PC-3 (cell line): ENCODE measurements around the gene SYCE1. TPM values are rescaled to one million over a fixed set of nuclear protein-coding genes. Genes with fewer than 3 reads are reported as not detected.

Experiments
- ATAC-seq: fragments of 200-7000 bp; cut with Tn5 transposase; 2 replicates; pipeline ENCODE4 v1.9.1; 2020; ENCODE audit warnings: mild to moderate bottlenecking, moderate library complexity
- BruUV-seq: library from RNA; stranded (reverse); fragments of 400-500 nt; replicated peaks from 2 replicates; lab custom pipeline; 2021; lab: Mats Ljungman, UMichigan
- CTCF ChIA-PET: fragments of 300-600 bp; sonication (Branson Sonifier 250); formaldehyde crosslinking; loops from one replicate; lab custom pipeline; 2022; ENCODE audit warnings: antibody characterized with exemption; lab: Charles Lee
- POLR2A ChIA-PET: fragments of 300-600 bp; sonication (Branson Sonifier 250); formaldehyde crosslinking; loops from one replicate; lab custom pipeline; 2022; ENCODE audit warnings: antibody characterized with exemption; ENCODE audit not compliant: unreplicated experiment; lab: Charles Lee
- DNase-seq: peaks from one replicate; pipeline ENCODE4 v3.0.0-alpha.2; 2015
- H2AFZ ChIP-seq: fragments of 300-600 bp; sonication (generic); 2 replicates; pipeline ENCODE4 v1.6.0; 2016; ENCODE audit warnings: antibody characterized with exemption, low read length
- H3F3A ChIP-seq: fragments of 300-600 bp; sonication (generic); one replicate; pipeline ENCODE4 v1.6.0; 2017; ENCODE audit warnings: antibody characterized with exemption, low read length, control low read depth, mild to moderate bottlenecking; ENCODE audit not compliant: unreplicated experiment
- H3K27ac ChIP-seq: fragments of 300-600 bp; sonication (generic); 2 replicates; pipeline ENCODE4 v1.5.1; 2016; ENCODE audit warnings: mild to moderate bottlenecking, low read length
- H3K27me3 ChIP-seq: fragments of 300-600 bp; sonication (generic); 2 replicates; pipeline ENCODE4 v1.6.1; 2016; ENCODE audit warnings: low read length, mixed read lengths
- H3K36me3 ChIP-seq: fragments of 300-600 bp; sonication (generic); 2 replicates; pipeline ENCODE4 v1.6.1; 2016; ENCODE audit warnings: low read depth, mixed run types, low read length, mixed read lengths
- H3K4me1 ChIP-seq: fragments of 300-600 bp; sonication (generic); 2 replicates; pipeline ENCODE4 v1.5.1; 2016; ENCODE audit warnings: low read length; ENCODE audit not compliant: insufficient read depth
- H3K4me2 ChIP-seq: fragments of 300-600 bp; sonication (generic); 2 replicates; pipeline ENCODE4 v1.6.0; 2016; ENCODE audit warnings: low read length
- H3K4me3 ChIP-seq: fragments of 300-600 bp; sonication (generic); 2 replicates; pipeline ENCODE4 v1.5.1; 2016; ENCODE audit warnings: mild to moderate bottlenecking, low read length, mixed read lengths
- H3K79me2 ChIP-seq: fragments of 300-600 bp; sonication (generic); 2 replicates; pipeline ENCODE4 v1.6.1; 2017; ENCODE audit warnings: low read length, mixed read lengths
- H3K9ac ChIP-seq: fragments of 300-600 bp; sonication (generic); 2 replicates; pipeline ENCODE4 v1.6.0; 2016; ENCODE audit warnings: mild to moderate bottlenecking, low read length
- H3K9me2 ChIP-seq: fragments of 300-600 bp; sonication (generic); replicated peaks from 2 replicates; pipeline ENCODE4 v1.6.1; 2016; ENCODE audit warnings: mixed run types, low read length, mixed read lengths
- H3K9me3 ChIP-seq: fragments of 300-600 bp; sonication (generic); 2 replicates; pipeline ENCODE4 v1.6.1; 2016; ENCODE audit warnings: low read length, mixed read lengths
- H4K20me1 ChIP-seq: fragments of 300-600 bp; sonication (generic); 2 replicates; pipeline ENCODE4 v1.6.1; 2016; ENCODE audit warnings: low read length, mixed read lengths
- EZH2 ChIP-seq: fragments of 300-600 bp; sonication (generic); IDR thresholded peaks from one replicate; pipeline ENCODE4 v1.6.1; 2017; ENCODE audit warnings: antibody characterized with exemption, mild to moderate bottlenecking, low read length; ENCODE audit not compliant: unreplicated experiment
- EZH2phosphoT487 ChIP-seq: fragments of 300-600 bp; sonication (generic); IDR thresholded peaks from 2 replicates; pipeline ENCODE4 v1.6.1; 2018; ENCODE audit warnings: mild to moderate bottlenecking, antibody characterized with exemption, low read length, borderline replicate concordance
- intact Hi-C: fragments of 100-400 bp; cut with micrococcal nuclease; formaldehyde crosslinking; loops from 2 replicates; pipeline ENCODE4 v1.9.0; 2023
- total RNA-seq: library from RNA; depleted of rRNA; stranded (reverse); fragments of >200 nt; gene quantifications from 2 replicates; pipeline ENCODE4 v1.2.3, GENCODE V29; 2014
- TF ChIP-seq, protein P1 (sequence below): fragments of 300-600 bp; sonication (generic); conservative IDR thresholded peaks from 2 replicates; pipeline ENCODE4 v1.5.1; 2017; ENCODE audit warnings: antibody characterized with exemption, low read depth, mild to moderate bottlenecking, low read length

Gene SYCE1
- total RNA-seq, 1 experiment from 2014 or later, result not detected

DNA sequence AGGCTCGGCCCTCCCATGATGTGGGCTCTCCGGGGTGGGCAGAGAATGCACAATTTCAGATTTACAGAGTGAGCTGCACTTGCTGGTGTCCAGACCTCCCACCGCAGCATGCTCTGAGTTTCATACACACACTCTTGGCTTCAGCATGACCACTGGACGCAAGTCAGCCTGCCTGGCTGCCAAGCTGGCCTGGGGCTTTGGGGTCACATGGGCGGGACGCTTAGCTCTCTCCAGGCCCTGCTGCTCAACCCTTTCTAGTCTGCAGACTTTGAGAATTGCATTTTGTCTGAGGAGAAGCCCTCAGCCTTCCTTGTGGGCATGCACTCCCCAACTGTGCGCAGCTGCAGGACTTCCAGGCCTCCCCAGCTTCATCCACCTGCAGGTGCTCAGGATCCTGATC, 32.5 kb downstream of the SYCE1 start:
- H3K79me2 ChIP-seq, result no peaks in the 10 kb centered on the region
- CTCF ChIA-PET, result no interaction called here
- H3K27me3 ChIP-seq, result no peaks in the 10 kb centered on the region; the same call in 1 of the 2 replicates
- no peaks in the 10 kb centered on the region for H3F3A ChIP-seq
- POLR2A ChIA-PET, result no interaction called here
- no TSS peak for BruUV-seq
- no peak overlapping the region for H3K4me3 ChIP-seq
- no peak overlapping the region for H3K4me2 ChIP-seq
- H3K9ac ChIP-seq, result no peak overlapping the region
- no peaks in the 10 kb centered on the region for H3K9me2 ChIP-seq
- ATAC-seq, result no peak
- no peaks in the 10 kb centered on the region for H3K36me3 ChIP-seq
- H2AFZ ChIP-seq, result no peak overlapping the region
- no peaks in the 10 kb centered on the region for H4K20me1 ChIP-seq
- intact Hi-C loops, result no loop called here
- no peak overlapping the region for H3K27ac ChIP-seq
- no peak for DNase-seq
- H3K9me3 ChIP-seq, result no peaks in the 10 kb centered on the region
- TF ChIP-seq EZH2 (no peak), EZH2phosphoT487 (no peak)
- TF ChIP-seq, protein P1, sequence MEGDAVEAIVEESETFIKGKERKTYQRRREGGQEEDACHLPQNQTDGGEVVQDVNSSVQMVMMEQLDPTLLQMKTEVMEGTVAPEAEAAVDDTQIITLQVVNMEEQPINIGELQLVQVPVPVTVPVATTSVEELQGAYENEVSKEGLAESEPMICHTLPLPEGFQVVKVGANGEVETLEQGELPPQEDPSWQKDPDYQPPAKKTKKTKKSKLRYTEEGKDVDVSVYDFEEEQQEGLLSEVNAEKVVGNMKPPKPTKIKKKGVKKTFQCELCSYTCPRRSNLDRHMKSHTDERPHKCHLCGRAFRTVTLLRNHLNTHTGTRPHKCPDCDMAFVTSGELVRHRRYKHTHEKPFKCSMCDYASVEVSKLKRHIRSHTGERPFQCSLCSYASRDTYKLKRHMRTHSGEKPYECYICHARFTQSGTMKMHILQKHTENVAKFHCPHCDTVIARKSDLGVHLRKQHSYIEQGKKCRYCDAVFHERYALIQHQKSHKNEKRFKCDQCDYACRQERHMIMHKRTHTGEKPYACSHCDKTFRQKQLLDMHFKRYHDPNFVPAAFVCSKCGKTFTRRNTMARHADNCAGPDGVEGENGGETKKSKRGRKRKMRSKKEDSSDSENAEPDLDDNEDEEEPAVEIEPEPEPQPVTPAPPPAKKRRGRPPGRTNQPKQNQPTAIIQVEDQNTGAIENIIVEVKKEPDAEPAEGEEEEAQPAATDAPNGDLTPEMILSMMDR, result no peak
- peaks cover 9% of the 10 kb centered on the region; the same call in 1 of the 2 replicates for H3K4me1 ChIP-seq

DNA sequence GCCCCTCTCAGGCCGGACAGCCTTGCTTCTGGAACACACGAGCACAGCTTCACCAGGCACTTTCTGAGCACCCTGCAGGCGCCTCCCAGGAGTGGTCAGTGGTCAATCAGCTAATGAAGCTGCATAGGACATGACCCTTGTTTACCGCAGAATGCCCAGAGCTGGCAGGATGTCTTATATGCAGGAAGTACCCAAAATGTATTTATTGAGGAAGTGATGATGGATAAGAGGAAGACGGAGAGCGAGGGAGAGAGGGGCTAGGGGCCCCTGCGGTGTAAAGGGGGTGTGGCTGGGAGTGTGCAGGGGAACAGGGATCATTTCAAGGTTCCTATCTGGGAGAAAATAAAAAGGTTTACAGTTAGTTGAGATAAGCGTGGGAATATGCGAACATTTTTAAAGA, 34.9 kb downstream of the SYCE1 start:
- Histone ChIP-seq H3K4me1 (peaks cover 13% of the 10 kb centered on the region; the same call in 1 of the 2 replicates), H3K27me3 (no peaks in the 10 kb centered on the region; the same call in 1 of the 2 replicates), H3K36me3 (no peaks in the 10 kb centered on the region), H3K9ac (no peak overlapping the region), H3K27ac (no peak overlapping the region), H2AFZ (no peak overlapping the region), H3K9me3 (no peaks in the 10 kb centered on the region), H3F3A (no peaks in the 10 kb centered on the region), H3K4me3 (no peak overlapping the region), H3K79me2 (no peaks in the 10 kb centered on the region), H3K4me2 (no peak overlapping the region), H4K20me1 (no peaks in the 10 kb centered on the region), H3K9me2 (no peaks in the 10 kb centered on the region)
- TF ChIP-seq EZH2phosphoT487 (no peak), EZH2 (no peak)
- TF ChIP-seq, protein P1, result no peak
- POLR2A ChIA-PET, result no interaction called here
- no peak for DNase-seq
- intact Hi-C loops, result no loop called here
- no TSS peak for BruUV-seq
- CTCF ChIA-PET, result no interaction called here
- ATAC-seq, result no peak

DNA sequence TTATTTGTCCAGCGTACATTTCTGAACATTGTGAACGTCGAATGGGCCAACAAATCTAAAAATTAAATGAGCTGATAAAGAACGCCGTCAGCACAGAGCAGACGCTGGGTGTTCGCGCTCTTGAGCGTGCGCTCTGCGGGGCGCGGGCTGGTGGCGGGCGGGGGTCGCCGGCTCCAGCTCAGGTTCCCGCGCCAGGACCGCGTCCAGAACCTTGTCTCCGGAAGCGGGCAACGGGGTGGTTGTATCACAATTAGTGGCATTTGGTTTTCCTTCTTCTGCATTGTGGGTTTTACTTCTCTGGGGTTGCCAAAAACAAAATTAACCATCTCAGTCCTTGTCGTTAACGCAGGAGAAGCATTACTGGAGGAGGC, 35.8 kb downstream of the SYCE1 start:
- ChIA-PET CTCF (no interaction called here), POLR2A (no interaction called here)
- peaks cover under 1% of the 10 kb centered on the region for H3F3A ChIP-seq
- intact Hi-C loops, result no loop called here
- H3K27me3 ChIP-seq, result no peaks in the 10 kb centered on the region; the same call in 1 of the 2 replicates
- no TSS peak for BruUV-seq
- 0 out of 2 replicates have a peak, but pooled peaks cover 2% of the 10 kb centered on the region for H3K9me3 ChIP-seq
- ATAC-seq, result no peak
- H3K4me3 ChIP-seq, result peak overlapping the region; percentile 74
- H3K36me3 ChIP-seq, result no peaks in the 10 kb centered on the region
- TF ChIP-seq EZH2phosphoT487 (no peak), EZH2 (no peak)
- TF ChIP-seq, protein P1, result no peak
- H2AFZ ChIP-seq, result peak overlapping the region; percentile 91
- H3K79me2 ChIP-seq, result no peaks in the 10 kb centered on the region
- H3K4me2 ChIP-seq, result peak overlapping the region; percentile 93
- no peaks in the 10 kb centered on the region for H4K20me1 ChIP-seq
- H3K27ac ChIP-seq, result no peak overlapping the region
- H3K9ac ChIP-seq, result no peak overlapping the region
- DNase-seq, result no peak
- H3K4me1 ChIP-seq, result peaks cover 13% of the 10 kb centered on the region; the same call in 1 of the 2 replicates
- H3K9me2 ChIP-seq, result no peaks in the 10 kb centered on the region
